Measurements from ENCODE around the gene DNAL4.

DNA sequence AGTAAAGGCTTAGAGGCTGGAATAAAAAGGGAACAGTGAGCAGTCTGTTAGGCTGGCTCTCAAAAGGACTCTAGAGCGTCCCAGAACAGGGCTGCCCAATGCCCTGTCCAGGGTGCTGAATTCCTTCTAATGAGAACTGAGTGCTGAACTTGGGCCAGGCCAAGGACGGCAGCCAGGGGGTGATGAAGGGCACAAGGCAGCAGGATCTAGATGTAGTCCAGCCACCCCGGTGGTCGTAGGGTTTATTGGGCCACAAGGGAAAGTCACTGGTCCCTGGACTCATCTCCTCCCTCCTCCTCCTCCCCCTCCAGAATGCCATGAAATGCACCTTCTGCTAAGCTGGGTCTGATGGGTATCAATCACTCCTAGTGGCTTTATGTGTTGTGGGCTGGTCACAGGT is 30.6 kb upstream of the DNAL4 start:
- TF ChIP-seq CHD2 (IDR thresholded peaks at IDR 0.05; ENCODE audit: borderline replicate concordance, low read depth, low read length) (no peak), MAX (IDR thresholded peaks at IDR 0.05; ENCODE audit: low read depth, low read length) (no peak), USF2 (IDR thresholded peaks at IDR 0.05; ENCODE audit: borderline replicate concordance, low read depth, low read length) (no peak), MYC (IDR thresholded peaks at IDR 0.05; ENCODE audit: insufficient read depth, insufficient read length, insufficient replicate concordance, low read length, severe bottlenecking) (no peak), YY1 (IDR thresholded peaks at IDR 0.05; ENCODE audit: low read depth, low read length) (no peak), EP300 (IDR thresholded peaks at IDR 0.05; ENCODE audit: borderline replicate concordance in 1 of 2, control insufficient read depth in 1 of 2, low read depth in 2 of 2, low read length in 2 of 2) (no peak), IRF5 (IDR thresholded peaks at IDR 0.05; ENCODE audit: borderline replicate concordance) (no peak), POLR2AphosphoS5 (IDR thresholded peaks at IDR 0.05; ENCODE audit: low read length) (no peak), HCFC1 (IDR thresholded peaks at IDR 0.05; ENCODE audit: low read length) (no peak), REST (IDR thresholded peaks at IDR 0.05; ENCODE audit: low read depth, low read length) (peak; percentile 98), SP1 (IDR thresholded peaks at IDR 0.05; ENCODE audit: low read depth, low read length) (no peak), POLR2A (IDR thresholded peaks at IDR 0.05; ENCODE audit: low read depth, low read length) (no peak)
- TF ChIP-seq, protein P1, sequence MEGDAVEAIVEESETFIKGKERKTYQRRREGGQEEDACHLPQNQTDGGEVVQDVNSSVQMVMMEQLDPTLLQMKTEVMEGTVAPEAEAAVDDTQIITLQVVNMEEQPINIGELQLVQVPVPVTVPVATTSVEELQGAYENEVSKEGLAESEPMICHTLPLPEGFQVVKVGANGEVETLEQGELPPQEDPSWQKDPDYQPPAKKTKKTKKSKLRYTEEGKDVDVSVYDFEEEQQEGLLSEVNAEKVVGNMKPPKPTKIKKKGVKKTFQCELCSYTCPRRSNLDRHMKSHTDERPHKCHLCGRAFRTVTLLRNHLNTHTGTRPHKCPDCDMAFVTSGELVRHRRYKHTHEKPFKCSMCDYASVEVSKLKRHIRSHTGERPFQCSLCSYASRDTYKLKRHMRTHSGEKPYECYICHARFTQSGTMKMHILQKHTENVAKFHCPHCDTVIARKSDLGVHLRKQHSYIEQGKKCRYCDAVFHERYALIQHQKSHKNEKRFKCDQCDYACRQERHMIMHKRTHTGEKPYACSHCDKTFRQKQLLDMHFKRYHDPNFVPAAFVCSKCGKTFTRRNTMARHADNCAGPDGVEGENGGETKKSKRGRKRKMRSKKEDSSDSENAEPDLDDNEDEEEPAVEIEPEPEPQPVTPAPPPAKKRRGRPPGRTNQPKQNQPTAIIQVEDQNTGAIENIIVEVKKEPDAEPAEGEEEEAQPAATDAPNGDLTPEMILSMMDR (IDR thresholded peaks at IDR 0.05 in 2 of 3, conservative IDR thresholded peaks at IDR 0.05 in 1 of 3; ENCODE audit: control insufficient read depth in 2 of 3, extremely low read depth in 1 of 3, insufficient read depth in 1 of 3, low read depth in 3 of 3, low read length in 3 of 3) = peak; percentile 20 to 34 (median 23); a peak in 2 of 6 replicates
- TF ChIP-seq, protein P2, sequence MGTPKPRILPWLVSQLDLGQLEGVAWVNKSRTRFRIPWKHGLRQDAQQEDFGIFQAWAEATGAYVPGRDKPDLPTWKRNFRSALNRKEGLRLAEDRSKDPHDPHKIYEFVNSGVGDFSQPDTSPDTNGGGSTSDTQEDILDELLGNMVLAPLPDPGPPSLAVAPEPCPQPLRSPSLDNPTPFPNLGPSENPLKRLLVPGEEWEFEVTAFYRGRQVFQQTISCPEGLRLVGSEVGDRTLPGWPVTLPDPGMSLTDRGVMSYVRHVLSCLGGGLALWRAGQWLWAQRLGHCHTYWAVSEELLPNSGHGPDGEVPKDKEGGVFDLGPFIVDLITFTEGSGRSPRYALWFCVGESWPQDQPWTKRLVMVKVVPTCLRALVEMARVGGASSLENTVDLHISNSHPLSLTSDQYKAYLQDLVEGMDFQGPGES (IDR thresholded peaks at IDR 0.05) = no peak
